SK-N-SH (cell line): ENCODE measurements around the gene THSD7A. TPM values are rescaled to one million over a fixed set of nuclear protein-coding genes. Genes with fewer than 3 reads are reported as not detected.
A peak's percentile ranks its signal among the peaks of the same experiment; 100 is the strongest.

ENCODE experiments used
- CTCF ChIA-PET: fragments of 300-600, 350-600 bp; formaldehyde crosslinking; extraction: SDS; loops from one replicate; lab custom pipeline; 2021; lab: Yijun Ruan, JAX
- POLR2A ChIA-PET: fragments of 350-600 bp; sonication (Branson Sonifier 250); formaldehyde crosslinking; extraction: SDS; loops from one replicate; lab custom pipeline; 2020; ENCODE audit warnings: antibody characterized with exemption, inconsistent platforms; lab: Yijun Ruan, JAX
- DNase-seq: peaks from one replicate; pipeline ENCODE4 v3.0.0; 2012
- H2AFZ ChIP-seq: fragments of 200-600 bp; sonication (generic); 2 replicates; pipeline ENCODE4 v1.8.1; 2016; ENCODE audit warnings: antibody characterized with exemption, mild to moderate bottlenecking, low read depth
- H3F3A ChIP-seq: fragments of 200-600 bp; sonication (generic); replicated peaks from 2 replicates; pipeline ENCODE3; 2016; ENCODE audit warnings: antibody characterized with exemption, mild to moderate bottlenecking; ENCODE audit not compliant: insufficient read depth
- H3K27ac ChIP-seq, 2 experiments: fragments of 200-500 bp in 1 of 2; fragments of 200-600 bp in 1 of 2; sonication (Bioruptor generic) in 1 of 2; sonication (generic), shearing (Covaris generic) in 1 of 2; 2 replicates each; pipeline versions ENCODE4 v1.5.1 to v1.6.1; 2014 to 2016; ENCODE audit warnings: low read depth in 2 of 2, inconsistent platforms in 1 of 2, low read length in 1 of 2, mild to moderate bottlenecking in 1 of 2, mixed read lengths in 1 of 2
- H3K27me3 ChIP-seq: fragments of 200-600 bp; sonication (generic), shearing (Covaris generic); 2 replicates; pipeline ENCODE4 v1.6.1; 2016; ENCODE audit warnings: mixed run types; ENCODE audit not compliant: insufficient read depth
- H3K36me3 ChIP-seq, 2 experiments: fragments of 200-500 bp in 1 of 2; fragments of 200-600 bp in 1 of 2; sonication (Bioruptor generic) in 1 of 2; sonication (generic) in 1 of 2; replicated peaks in 1 of 2; 2 replicates each; pipeline versions ENCODE3 to v1.5.1; 2014 to 2016; ENCODE audit warnings: low read length in 1 of 2, mild to moderate bottlenecking in 1 of 2; ENCODE audit not compliant: insufficient read depth in 2 of 2, control insufficient read depth in 1 of 2
- H3K4me1 ChIP-seq, 2 experiments: fragments of 200-500 bp in 1 of 2; fragments of 200-600 bp in 1 of 2; sonication (Bioruptor generic) in 1 of 2; sonication (generic), shearing (Covaris generic) in 1 of 2; 2 replicates each; pipeline versions ENCODE4 v1.5.1 to v1.6.1; 2014 to 2016; ENCODE audit warnings: low read depth in 1 of 2, low read length in 1 of 2, mixed run types in 1 of 2; ENCODE audit not compliant: insufficient read depth in 2 of 2, control insufficient read depth in 1 of 2
- H3K4me2 ChIP-seq: fragments of 200-600 bp; sonication (generic), shearing (Covaris generic); 2 replicates; pipeline ENCODE4 v1.6.1; 2017; ENCODE audit warnings: mixed run types
- H3K4me3 ChIP-seq, 2 experiments: fragments of 200-500 bp in 1 of 2; fragments of 200-600 bp in 1 of 2; sonication (Bioruptor generic) in 1 of 2; sonication (generic), shearing (Covaris generic) in 1 of 2; 2 replicates each; pipeline versions ENCODE4 v1.5.1 to v1.8.1; 2014 to 2016; ENCODE audit warnings: low read depth in 2 of 2, inconsistent platforms in 1 of 2, low read length in 1 of 2, mild to moderate bottlenecking in 1 of 2, mixed read lengths in 1 of 2, moderate library complexity in 1 of 2
- H3K79me2 ChIP-seq: fragments of 200-600 bp; sonication (generic); 2 replicates; pipeline ENCODE4 v1.8.1; 2017; ENCODE audit warnings: mild to moderate bottlenecking; ENCODE audit not compliant: insufficient read depth
- H3K9ac ChIP-seq: fragments of 200-600 bp; sonication (generic); 2 replicates; pipeline ENCODE4 v1.6.1; 2017; ENCODE audit warnings: mixed run types
- H3K9me2 ChIP-seq: fragments of 200-600 bp; sonication (generic); 2 replicates; pipeline ENCODE4 v1.6.1; 2017; ENCODE audit warnings: mixed run types
- H3K9me3 ChIP-seq: fragments of 200-600 bp; sonication (generic); 2 replicates; pipeline ENCODE4 v1.6.1; 2017; ENCODE audit warnings: mixed run types, mild to moderate bottlenecking, moderate library complexity
- H4K20me1 ChIP-seq: fragments of 200-600 bp; sonication (generic); 2 replicates; pipeline ENCODE4 v1.6.1; 2017; ENCODE audit warnings: mild to moderate bottlenecking, mixed run types; ENCODE audit not compliant: insufficient read depth
- ELF1 ChIP-seq: IDR thresholded peaks from 2 replicates; pipeline ENCODE4 v1.4.0; 2012
- FOSL2 ChIP-seq: IDR thresholded peaks from 2 replicates; pipeline ENCODE4 v1.4.0; 2012; ENCODE audit warnings: low read depth, mild to moderate bottlenecking, moderate library complexity, borderline replicate concordance
- FOXM1 ChIP-seq: IDR thresholded peaks from 2 replicates; pipeline ENCODE4 v1.4.0; 2012; ENCODE audit warnings: low read depth, mild to moderate bottlenecking
- GABPA ChIP-seq: IDR thresholded peaks from 2 replicates; pipeline ENCODE4 v1.4.0; 2012; ENCODE audit warnings: low read depth, mild to moderate bottlenecking
- MEF2A ChIP-seq: IDR thresholded peaks from 2 replicates; pipeline ENCODE4 v1.4.0; 2012; ENCODE audit warnings: low read depth, borderline replicate concordance
- NFIC ChIP-seq: IDR thresholded peaks from 2 replicates; pipeline ENCODE4 v1.4.0; 2012; ENCODE audit warnings: borderline replicate concordance
- POLR2AphosphoS5 ChIP-seq: IDR thresholded peaks from 2 replicates; pipeline ENCODE4 v1.6.1; 2012; ENCODE audit warnings: low read depth, low read length
- RFX5 ChIP-seq: IDR thresholded peaks from 2 replicates; pipeline ENCODE4 v1.6.1; 2012; ENCODE audit warnings: mild to moderate bottlenecking, improper control_type of control experiment, low read length
- TCF12 ChIP-seq: IDR thresholded peaks from 2 replicates; pipeline ENCODE4 v1.4.0; 2012
- TEAD4 ChIP-seq: IDR thresholded peaks from 2 replicates; pipeline ENCODE4 v1.4.0; 2012; ENCODE audit warnings: mild to moderate bottlenecking, borderline replicate concordance; ENCODE audit not compliant: insufficient read depth
- YY1 ChIP-seq: IDR thresholded peaks from 2 replicates; pipeline ENCODE4 v1.4.0; 2012; ENCODE audit warnings: low read depth, mild to moderate bottlenecking
- WGBS: methylation state at CpG from one replicate; pipeline ENCODE4 v1.1.6; 2017; ENCODE audit warnings: low lambda C conversion rate; 5-methylcytosine and 5-hydroxymethylcytosine counted together
- polyA plus RNA-seq, 3 experiments: library from polyadenylated mRNA; depleted of rRNA; stranded (reverse); fragments of >200 nt; gene quantifications; 2 replicates each; pipeline ENCODE4 v1.2.3, GENCODE V29; 2012
- TF ChIP-seq, protein P1 (sequence below): fragments of 200-600 bp; sonication (generic); IDR thresholded peaks from 2 replicates; pipeline ENCODE4 v1.6.1; 2017; ENCODE audit warnings: antibody characterized with exemption, mild to moderate bottlenecking, moderate library complexity
- TF ChIP-seq, protein P2 (sequence below): IDR thresholded peaks from 2 replicates; pipeline ENCODE4 v1.6.1; 2012; ENCODE audit warnings: mild to moderate bottlenecking, low read depth, low read length, moderate library complexity
- TF ChIP-seq, protein P3 (sequence below): IDR thresholded peaks from 2 replicates; pipeline ENCODE4 v1.4.0; 2012; ENCODE audit warnings: low read depth, borderline replicate concordance
- TF ChIP-seq, protein P4 (sequence below): fragments of 150-350 bp; IDR thresholded peaks from 2 replicates; pipeline ENCODE4 v1.6.1; 2016; ENCODE audit warnings: mild to moderate bottlenecking, low read depth, low read length
- TF ChIP-seq, protein P5 (sequence below): IDR thresholded peaks from 2 replicates; pipeline ENCODE4 v1.4.0; 2012; ENCODE audit warnings: low read depth

THSD7A gene, protein sequence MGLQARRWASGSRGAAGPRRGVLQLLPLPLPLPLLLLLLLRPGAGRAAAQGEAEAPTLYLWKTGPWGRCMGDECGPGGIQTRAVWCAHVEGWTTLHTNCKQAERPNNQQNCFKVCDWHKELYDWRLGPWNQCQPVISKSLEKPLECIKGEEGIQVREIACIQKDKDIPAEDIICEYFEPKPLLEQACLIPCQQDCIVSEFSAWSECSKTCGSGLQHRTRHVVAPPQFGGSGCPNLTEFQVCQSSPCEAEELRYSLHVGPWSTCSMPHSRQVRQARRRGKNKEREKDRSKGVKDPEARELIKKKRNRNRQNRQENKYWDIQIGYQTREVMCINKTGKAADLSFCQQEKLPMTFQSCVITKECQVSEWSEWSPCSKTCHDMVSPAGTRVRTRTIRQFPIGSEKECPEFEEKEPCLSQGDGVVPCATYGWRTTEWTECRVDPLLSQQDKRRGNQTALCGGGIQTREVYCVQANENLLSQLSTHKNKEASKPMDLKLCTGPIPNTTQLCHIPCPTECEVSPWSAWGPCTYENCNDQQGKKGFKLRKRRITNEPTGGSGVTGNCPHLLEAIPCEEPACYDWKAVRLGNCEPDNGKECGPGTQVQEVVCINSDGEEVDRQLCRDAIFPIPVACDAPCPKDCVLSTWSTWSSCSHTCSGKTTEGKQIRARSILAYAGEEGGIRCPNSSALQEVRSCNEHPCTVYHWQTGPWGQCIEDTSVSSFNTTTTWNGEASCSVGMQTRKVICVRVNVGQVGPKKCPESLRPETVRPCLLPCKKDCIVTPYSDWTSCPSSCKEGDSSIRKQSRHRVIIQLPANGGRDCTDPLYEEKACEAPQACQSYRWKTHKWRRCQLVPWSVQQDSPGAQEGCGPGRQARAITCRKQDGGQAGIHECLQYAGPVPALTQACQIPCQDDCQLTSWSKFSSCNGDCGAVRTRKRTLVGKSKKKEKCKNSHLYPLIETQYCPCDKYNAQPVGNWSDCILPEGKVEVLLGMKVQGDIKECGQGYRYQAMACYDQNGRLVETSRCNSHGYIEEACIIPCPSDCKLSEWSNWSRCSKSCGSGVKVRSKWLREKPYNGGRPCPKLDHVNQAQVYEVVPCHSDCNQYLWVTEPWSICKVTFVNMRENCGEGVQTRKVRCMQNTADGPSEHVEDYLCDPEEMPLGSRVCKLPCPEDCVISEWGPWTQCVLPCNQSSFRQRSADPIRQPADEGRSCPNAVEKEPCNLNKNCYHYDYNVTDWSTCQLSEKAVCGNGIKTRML (N-terminal part only)
- 0.16 and 0.49 TPM in 2 replicates for polyA plus RNA-seq (2012; rRNA removed)
- 0.60 and 1.1 TPM in 2 replicates for polyA plus RNA-seq (2012; cell fraction: cytosol; rRNA removed)
- 0.53 and 0.55 TPM in 2 replicates for polyA plus RNA-seq (2012; cell fraction: nucleus; rRNA removed)

DNA sequence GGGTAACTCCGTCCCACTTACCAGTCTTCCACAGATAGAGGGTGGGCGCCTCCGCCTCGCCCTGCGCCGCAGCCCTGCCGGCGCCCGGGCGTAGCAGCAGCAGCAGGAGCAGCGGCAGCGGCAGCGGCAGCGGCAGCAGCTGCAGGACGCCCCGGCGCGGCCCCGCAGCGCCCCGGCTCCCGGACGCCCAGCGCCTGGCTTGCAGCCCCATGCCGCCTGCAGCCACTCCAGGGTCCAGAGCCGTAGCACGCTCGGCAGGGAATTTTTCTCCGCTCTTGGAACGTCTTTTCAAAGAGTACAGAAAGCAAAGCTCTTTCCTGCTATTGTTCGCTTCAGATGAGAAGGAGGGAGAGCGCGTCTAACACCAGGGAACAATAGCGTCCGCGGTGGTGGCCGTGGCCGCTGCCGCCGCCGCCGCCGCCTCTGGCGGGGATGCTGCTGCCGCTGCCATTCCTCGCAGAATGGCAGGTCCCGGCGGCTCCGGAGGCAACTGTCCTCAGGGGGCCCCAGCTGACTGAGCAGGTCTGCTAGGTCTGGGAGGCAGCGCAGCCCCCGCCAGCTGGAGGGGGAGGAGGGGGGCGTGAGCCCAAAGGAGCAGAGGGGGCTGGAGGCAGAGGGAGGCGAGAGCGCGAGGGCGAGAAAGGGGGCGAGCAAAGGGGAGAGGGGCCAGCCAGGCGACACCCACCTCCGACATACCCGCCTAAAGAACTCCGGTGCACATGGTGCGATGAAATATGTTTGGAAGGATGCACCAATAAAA, at the start of gene THSD7A:
THSD7A (minus strand) TSS at position 463 of the 760 bp plus-strand sequence; CDS start at position 211, 252 bp downstream.
- Histone ChIP-seq H3K27ac (peak within 1 kb of the TSS in 1 of 2 experiments; percentile 99; a peak in 2 of 4 replicates), H2AFZ (peak within 1 kb of the TSS; percentile 83), H3K36me3 (no peaks in the 10 kb centered on the region), H3F3A (no peaks in the 10 kb centered on the region), H3K4me2 (peak within 1 kb of the TSS; percentile 95), H3K9me3 (no peaks in the 10 kb centered on the region), H3K79me2 (no peaks in the 10 kb centered on the region), H3K4me1 (peaks cover 0 to 20% of the 10 kb centered on the region in 2 experiments; a peak in 2 of 4 replicates), H3K4me3 (peak within 1 kb of the TSS; percentile 68 to 69), H3K9ac (no peak within 1 kb of the TSS), H3K27me3 (no peaks in the 10 kb centered on the region), H3K9me2 (no peaks in the 10 kb centered on the region), H4K20me1 (no peaks in the 10 kb centered on the region)
- ChIA-PET POLR2A (interaction anchor here (0.6 to 1.6 kb wide), 15 partner anchors 14 to 892 kb away, joined by 3 to 11 read pairs (median 3); a partner anchor contains a TSS), CTCF (interaction anchor here (0.6 to 3.0 kb wide), 35 partner anchors 14 to 663 kb away, joined by 3 to 16 read pairs (median 4); no protein-coding TSS in a partner anchor)
- 3% methylated on average over 60 of the region's 62 CpGs for WGBS
- peak; percentile 92 for DNase-seq
- no peak for TF ChIP-seq POLR2AphosphoS5
- no peak for TF ChIP-seq FOXM1
- TF ChIP-seq NFIC, result no peak
- no peak for TF ChIP-seq ELF1
- TF ChIP-seq, protein P1, sequence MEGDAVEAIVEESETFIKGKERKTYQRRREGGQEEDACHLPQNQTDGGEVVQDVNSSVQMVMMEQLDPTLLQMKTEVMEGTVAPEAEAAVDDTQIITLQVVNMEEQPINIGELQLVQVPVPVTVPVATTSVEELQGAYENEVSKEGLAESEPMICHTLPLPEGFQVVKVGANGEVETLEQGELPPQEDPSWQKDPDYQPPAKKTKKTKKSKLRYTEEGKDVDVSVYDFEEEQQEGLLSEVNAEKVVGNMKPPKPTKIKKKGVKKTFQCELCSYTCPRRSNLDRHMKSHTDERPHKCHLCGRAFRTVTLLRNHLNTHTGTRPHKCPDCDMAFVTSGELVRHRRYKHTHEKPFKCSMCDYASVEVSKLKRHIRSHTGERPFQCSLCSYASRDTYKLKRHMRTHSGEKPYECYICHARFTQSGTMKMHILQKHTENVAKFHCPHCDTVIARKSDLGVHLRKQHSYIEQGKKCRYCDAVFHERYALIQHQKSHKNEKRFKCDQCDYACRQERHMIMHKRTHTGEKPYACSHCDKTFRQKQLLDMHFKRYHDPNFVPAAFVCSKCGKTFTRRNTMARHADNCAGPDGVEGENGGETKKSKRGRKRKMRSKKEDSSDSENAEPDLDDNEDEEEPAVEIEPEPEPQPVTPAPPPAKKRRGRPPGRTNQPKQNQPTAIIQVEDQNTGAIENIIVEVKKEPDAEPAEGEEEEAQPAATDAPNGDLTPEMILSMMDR, result 0 out of 2 replicates have a peak, but pooled peaks have one; percentile 9
- TF ChIP-seq, protein P2, sequence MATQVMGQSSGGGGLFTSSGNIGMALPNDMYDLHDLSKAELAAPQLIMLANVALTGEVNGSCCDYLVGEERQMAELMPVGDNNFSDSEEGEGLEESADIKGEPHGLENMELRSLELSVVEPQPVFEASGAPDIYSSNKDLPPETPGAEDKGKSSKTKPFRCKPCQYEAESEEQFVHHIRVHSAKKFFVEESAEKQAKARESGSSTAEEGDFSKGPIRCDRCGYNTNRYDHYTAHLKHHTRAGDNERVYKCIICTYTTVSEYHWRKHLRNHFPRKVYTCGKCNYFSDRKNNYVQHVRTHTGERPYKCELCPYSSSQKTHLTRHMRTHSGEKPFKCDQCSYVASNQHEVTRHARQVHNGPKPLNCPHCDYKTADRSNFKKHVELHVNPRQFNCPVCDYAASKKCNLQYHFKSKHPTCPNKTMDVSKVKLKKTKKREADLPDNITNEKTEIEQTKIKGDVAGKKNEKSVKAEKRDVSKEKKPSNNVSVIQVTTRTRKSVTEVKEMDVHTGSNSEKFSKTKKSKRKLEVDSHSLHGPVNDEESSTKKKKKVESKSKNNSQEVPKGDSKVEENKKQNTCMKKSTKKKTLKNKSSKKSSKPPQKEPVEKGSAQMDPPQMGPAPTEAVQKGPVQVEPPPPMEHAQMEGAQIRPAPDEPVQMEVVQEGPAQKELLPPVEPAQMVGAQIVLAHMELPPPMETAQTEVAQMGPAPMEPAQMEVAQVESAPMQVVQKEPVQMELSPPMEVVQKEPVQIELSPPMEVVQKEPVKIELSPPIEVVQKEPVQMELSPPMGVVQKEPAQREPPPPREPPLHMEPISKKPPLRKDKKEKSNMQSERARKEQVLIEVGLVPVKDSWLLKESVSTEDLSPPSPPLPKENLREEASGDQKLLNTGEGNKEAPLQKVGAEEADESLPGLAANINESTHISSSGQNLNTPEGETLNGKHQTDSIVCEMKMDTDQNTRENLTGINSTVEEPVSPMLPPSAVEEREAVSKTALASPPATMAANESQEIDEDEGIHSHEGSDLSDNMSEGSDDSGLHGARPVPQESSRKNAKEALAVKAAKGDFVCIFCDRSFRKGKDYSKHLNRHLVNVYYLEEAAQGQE, result no peak
- no peak for TF ChIP-seq TEAD4
- TF ChIP-seq TCF12, result no peak
- TF ChIP-seq RFX5, result no peak
- no peak for TF ChIP-seq MEF2A
- TF ChIP-seq GABPA, result no peak
- TF ChIP-seq, protein P3, sequence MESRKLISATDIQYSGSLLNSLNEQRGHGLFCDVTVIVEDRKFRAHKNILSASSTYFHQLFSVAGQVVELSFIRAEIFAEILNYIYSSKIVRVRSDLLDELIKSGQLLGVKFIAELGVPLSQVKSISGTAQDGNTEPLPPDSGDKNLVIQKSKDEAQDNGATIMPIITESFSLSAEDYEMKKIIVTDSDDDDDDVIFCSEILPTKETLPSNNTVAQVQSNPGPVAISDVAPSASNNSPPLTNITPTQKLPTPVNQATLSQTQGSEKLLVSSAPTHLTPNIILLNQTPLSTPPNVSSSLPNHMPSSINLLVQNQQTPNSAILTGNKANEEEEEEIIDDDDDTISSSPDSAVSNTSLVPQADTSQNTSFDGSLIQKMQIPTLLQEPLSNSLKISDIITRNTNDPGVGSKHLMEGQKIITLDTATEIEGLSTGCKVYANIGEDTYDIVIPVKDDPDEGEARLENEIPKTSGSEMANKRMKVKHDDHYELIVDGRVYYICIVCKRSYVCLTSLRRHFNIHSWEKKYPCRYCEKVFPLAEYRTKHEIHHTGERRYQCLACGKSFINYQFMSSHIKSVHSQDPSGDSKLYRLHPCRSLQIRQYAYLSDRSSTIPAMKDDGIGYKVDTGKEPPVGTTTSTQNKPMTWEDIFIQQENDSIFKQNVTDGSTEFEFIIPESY, result no peak
- TF ChIP-seq YY1, result no peak; the same call in 1 of the 2 replicates
- TF ChIP-seq, protein P4, sequence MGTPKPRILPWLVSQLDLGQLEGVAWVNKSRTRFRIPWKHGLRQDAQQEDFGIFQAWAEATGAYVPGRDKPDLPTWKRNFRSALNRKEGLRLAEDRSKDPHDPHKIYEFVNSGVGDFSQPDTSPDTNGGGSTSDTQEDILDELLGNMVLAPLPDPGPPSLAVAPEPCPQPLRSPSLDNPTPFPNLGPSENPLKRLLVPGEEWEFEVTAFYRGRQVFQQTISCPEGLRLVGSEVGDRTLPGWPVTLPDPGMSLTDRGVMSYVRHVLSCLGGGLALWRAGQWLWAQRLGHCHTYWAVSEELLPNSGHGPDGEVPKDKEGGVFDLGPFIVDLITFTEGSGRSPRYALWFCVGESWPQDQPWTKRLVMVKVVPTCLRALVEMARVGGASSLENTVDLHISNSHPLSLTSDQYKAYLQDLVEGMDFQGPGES, result no peak
- TF ChIP-seq, protein P5, sequence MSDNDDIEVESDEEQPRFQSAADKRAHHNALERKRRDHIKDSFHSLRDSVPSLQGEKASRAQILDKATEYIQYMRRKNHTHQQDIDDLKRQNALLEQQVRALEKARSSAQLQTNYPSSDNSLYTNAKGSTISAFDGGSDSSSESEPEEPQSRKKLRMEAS, result no peak; the same call in 1 of the 2 replicates
- no peak for TF ChIP-seq FOSL2
